Measurements from ENCODE around the gene FADS2. TPM values are rescaled to one million over a fixed set of nuclear protein-coding genes. Genes with fewer than 3 reads are reported as not detected.

Gene FADS2
- polyA plus RNA-seq, 1 donor (not counting 4 experiments of a cell fraction or from before 2014, with no cell fraction given): 196 TPM

GRCh38 chr11:61885166-61885778, 57.2 kb downstream of the FADS2 start:
- no peak overlapping the region for H2AFZ ChIP-seq (ENCODE audit: control insufficient read depth, low read length)
- no peak for FAIRE-seq
- H3K9me3 ChIP-seq (ENCODE audit: control insufficient read depth, low read depth, low read length): peaks cover 4% of the 10 kb centered on the region
- TF ChIP-seq CTCF (optimal IDR thresholded peaks at IDR 0.05 in 1 of 3, IDR thresholded peaks at IDR 0.05 in 1 of 3, conservative IDR thresholded peaks at IDR 0.05 in 1 of 3; ENCODE audit: extremely low read depth in 1 of 3, insufficient read depth in 2 of 3, low read length in 3 of 3) (no peak), EZH2 (IDR thresholded peaks at IDR 0.05; ENCODE audit: low read length) (no peak)
- no peak overlapping the region for H3K4me3 ChIP-seq (ENCODE audit: control insufficient read depth in 2 of 3, extremely low read depth in 1 of 3, insufficient read depth in 2 of 3, low read depth in 1 of 3, low read length in 3 of 3)
- no peak for DNase-seq (ENCODE audit: low read depth, low spot score)
- no peaks in the 10 kb centered on the region for H4K20me1 ChIP-seq (ENCODE audit: control insufficient read depth, extremely low read depth, insufficient read depth, low read length)
- peaks cover 8% of the 10 kb centered on the region for H3K4me1 ChIP-seq (ENCODE audit: control insufficient read depth, extremely low read depth, insufficient read depth, low read length)
- H3K9me1 ChIP-seq (ENCODE audit: control insufficient read depth, extremely low read depth, insufficient read depth, low read length): no peaks in the 10 kb centered on the region
- no peak overlapping the region for H3K9ac ChIP-seq (ENCODE audit: control insufficient read depth, extremely low read depth, insufficient read depth, low read length)
- no peak overlapping the region for H3K27ac ChIP-seq (ENCODE audit: control insufficient read depth, insufficient read depth, low read length)
- H3K4me2 ChIP-seq (ENCODE audit: control insufficient read depth, extremely low read depth, insufficient read depth, low read depth, low read length): no peak overlapping the region
- no peaks in the 10 kb centered on the region for H3K79me2 ChIP-seq (ENCODE audit: control insufficient read depth, insufficient read depth, low read length)
- H3K36me3 ChIP-seq (ENCODE audit: control insufficient read depth in 2 of 2, extremely low read depth in 1 of 2, insufficient read depth in 2 of 2, low read length in 2 of 2): peaks cover 0 to 4% of the 10 kb centered on the region in 2 experiments
- H3K27me3 ChIP-seq (ENCODE audit: control insufficient read depth, extremely low read depth, insufficient read depth, low read length): no peaks in the 10 kb centered on the region
- dilution Hi-C loops (cut with MboI; ENCODE audit: extremely low pct_ligation_motif_present, low sequenced_read_pairs): no loop called here

- no peak for TF ChIP-seq CTCF (optimal IDR thresholded peaks at IDR 0.05 in 1 of 3, IDR thresholded peaks at IDR 0.05 in 1 of 3, conservative IDR thresholded peaks at IDR 0.05 in 1 of 3; ENCODE audit: extremely low read depth in 1 of 3, insufficient read depth in 2 of 3, low read length in 3 of 3)
- H3K9me3 ChIP-seq (ENCODE audit: control insufficient read depth, low read depth, low read length): peaks cover 4% of the 10 kb centered on the region
- no peaks in the 10 kb centered on the region for H3K27me3 ChIP-seq (ENCODE audit: control insufficient read depth, extremely low read depth, insufficient read depth, low read length)
- no peak overlapping the region for H3K4me2 ChIP-seq (ENCODE audit: control insufficient read depth, extremely low read depth, insufficient read depth, low read depth, low read length)
- H3K9ac ChIP-seq (ENCODE audit: control insufficient read depth, extremely low read depth, insufficient read depth, low read length): no peak overlapping the region
- H3K4me1 ChIP-seq (ENCODE audit: control insufficient read depth, extremely low read depth, insufficient read depth, low read length): peaks cover 15% of the 10 kb centered on the region
- DNase-seq (ENCODE audit: low read depth, low spot score) (no peak), FAIRE-seq (no peak)
- no peak overlapping the region for H3K27ac ChIP-seq (ENCODE audit: control insufficient read depth, insufficient read depth, low read length)
- no peak overlapping the region for H3K4me3 ChIP-seq (ENCODE audit: control insufficient read depth in 2 of 3, extremely low read depth in 1 of 3, insufficient read depth in 2 of 3, low read depth in 1 of 3, low read length in 3 of 3)
- no peaks in the 10 kb centered on the region for H4K20me1 ChIP-seq (ENCODE audit: control insufficient read depth, extremely low read depth, insufficient read depth, low read length)
- dilution Hi-C loops (cut with MboI; ENCODE audit: extremely low pct_ligation_motif_present, low sequenced_read_pairs): no loop called here
- H2AFZ ChIP-seq (ENCODE audit: control insufficient read depth, low read length): no peak overlapping the region
- H3K79me2 ChIP-seq (ENCODE audit: control insufficient read depth, insufficient read depth, low read length): no peaks in the 10 kb centered on the region
- peaks cover 0 to 4% of the 10 kb centered on the region in 2 experiments for H3K36me3 ChIP-seq (ENCODE audit: control insufficient read depth in 2 of 2, extremely low read depth in 1 of 2, insufficient read depth in 2 of 2, low read length in 2 of 2)
- H3K9me1 ChIP-seq (ENCODE audit: control insufficient read depth, extremely low read depth, insufficient read depth, low read length): no peaks in the 10 kb centered on the region
These were observed 57.9 kb downstream of the FADS2 start for GRCh38 chr11:61885784-61886580.
